Activated CD4-positive, alpha-beta T cell treated with anti-CD3 and anti-CD28 coated beads for 48 hours (primary cell): ENCODE measurements around the gene CX3CR1.

ENCODE experiments used
- DNase-seq: peaks from one replicate; pipeline ENCODE4 v3.0.0-alpha.2; 2020

CX3CR1 gene

DNA sequence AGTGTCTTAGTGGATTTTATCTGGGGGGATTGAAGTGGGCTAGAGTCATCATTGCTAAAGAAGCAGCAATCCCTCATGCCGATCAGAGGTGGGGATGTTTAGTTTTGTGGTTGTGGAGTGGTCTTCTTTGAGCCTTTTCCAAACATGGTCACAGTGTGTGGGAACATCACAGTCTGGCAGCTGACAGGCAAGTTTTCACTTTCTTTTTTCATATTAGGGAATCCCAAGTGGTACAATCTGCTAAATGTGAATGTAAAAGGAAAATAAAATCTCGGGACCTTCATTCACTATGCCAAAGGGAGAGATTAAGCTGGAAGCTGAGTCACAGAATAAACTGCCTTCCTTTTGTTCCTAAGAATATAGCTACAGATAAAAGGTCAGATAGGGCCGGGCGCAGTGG, 10.4 kb upstream of the CX3CR1 start:
- no peak for DNase-seq

DNA sequence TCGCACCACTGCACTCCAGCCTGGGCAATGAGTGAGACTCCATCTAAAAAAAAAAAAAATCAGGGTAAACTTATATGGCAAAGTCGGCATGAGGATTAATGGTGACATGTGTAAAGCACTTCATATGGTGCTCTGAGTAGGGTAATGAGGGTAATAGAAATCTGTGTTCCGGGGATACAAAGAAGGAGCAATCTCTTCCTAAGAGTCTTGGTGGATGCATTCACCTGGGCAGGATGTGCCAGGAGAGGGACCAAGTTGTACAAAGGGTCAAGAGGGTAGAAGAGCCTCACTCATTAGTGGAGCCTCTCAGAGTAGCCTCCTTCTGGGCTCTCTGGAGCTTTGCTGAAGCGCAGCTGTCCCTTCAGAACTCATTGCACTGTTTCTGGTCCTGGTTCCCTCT, 9.3 kb upstream of the CX3CR1 start:
- no peak for DNase-seq

DNA sequence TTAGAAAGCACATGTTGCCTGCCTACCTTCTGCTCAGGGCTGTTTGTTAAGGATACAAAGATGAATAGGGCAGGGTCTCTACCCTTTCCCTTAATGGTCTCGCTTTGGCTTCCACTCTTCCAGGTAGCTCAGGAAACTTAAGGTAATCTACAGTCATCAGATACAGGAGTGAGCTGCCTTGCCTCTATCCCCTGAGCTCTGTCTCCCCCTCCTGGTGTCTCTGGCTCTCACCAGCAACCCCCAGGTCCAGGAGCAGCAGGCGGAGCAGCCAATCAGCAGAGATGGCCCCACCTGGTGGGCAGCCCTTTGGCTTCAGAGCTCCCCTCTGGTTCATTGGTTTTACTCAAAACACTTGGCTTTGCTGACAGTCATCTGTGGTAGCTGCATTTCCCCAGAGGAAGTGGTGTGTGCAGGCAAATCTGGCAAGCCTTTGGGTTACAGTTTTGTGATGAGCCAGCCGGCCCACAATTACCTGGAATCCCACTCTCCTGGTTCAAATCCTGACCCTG, 8.5 kb upstream of the CX3CR1 start:
- DNase-seq: peak; percentile 88

DNA sequence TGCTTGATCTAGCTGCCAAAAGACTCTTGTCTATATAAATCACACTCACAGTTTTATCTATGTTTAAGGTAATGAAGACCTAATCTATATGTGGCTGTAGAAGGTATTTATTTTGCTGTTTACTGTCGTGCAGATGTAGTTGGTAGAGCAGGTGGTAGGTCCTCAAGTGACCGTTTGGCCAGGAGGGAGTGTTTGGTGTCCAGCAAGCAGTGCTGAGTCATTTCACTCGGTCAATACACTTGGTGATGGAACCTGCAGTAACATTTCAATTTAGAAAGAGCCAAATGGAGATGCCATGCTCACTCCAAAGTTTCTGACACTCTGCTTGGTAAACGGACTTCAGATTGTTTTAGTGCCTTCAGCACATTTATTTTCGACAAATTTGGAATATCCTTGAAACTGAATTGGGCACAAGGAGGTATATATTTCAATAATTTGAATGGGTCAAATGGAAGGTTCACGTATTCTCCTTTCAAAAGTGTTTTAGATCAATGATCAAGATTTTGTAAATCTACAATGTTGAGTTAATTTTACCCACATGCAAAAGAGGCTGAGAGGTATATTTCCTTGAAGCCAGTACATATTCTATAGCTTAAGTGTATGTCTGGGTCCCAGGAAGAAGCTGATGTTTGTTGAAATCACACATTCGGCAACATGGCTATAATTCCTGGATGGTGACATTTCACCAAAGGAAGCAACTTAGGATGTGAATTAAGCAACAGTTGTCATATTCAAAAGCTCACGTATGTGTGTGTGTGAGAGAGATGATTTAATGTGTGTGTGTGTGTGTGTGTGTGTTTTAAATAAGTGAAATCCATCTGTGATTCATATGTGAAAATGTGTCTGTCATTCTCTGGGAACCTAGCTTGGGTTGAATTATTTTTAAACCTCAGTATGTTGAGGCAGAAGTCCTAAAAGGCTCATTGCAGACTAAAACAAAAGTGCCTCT, 7.7 kb upstream of the CX3CR1 start:
- no peak for DNase-seq

DNA sequence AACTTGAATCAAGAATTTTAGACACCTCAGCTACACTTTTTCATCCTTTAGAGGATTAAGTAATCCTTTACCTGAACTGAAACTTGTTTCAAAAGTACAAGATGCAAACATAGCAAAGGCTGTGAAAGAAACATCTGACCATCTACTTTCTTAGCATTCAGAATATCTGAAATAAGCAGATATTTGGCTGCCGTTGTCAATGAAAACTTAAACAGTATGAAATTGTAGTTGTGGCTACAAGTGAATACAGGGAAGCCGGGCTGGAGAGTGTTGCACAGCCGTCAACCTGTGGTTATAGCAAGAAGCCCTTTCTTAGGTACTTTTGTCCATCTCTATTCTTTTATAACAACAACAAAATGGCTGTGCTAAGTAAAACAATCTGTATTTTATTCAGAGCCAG, 6.9 kb upstream of the CX3CR1 start:
- no peak for DNase-seq

DNA sequence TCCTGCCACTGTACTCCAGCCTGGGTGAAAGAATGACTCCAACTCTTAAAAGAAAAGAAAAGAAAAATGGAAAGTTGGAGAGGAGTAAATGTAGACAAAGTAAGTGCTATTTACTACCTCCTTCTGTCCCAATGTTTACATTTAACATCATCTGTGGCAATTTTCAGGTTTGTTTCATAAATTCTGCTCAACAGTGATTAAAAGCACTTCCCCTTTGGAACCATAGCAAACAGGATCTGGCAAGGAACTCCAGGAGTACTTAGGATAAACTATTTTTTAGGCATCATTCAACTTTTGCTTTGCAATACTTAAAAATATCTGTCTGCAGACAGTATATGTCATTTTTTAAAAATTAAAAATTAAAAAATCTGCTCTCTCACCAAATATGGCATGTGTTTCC, 5.5 kb upstream of the CX3CR1 start:
- DNase-seq: no peak

DNA sequence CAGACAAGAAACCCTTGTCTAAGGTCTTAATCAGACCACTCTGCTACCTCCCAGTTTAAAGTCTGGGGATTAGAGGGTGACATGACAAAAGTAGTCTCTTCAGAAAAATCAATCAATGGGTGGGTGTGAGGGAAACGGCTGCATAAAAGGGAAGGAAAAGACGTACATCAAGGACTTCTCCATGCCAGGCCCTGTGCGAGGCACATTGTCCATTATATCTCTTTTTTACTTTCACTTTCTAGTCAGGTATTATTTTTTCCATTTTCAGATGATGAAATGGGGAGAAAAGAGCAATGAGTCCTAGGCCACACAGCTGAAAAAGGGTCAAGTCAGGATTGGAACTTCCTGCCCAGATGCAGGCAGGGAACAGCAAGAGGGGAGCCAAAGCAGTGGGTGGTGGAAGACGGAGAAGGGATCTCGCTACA, 4.6 kb upstream of the CX3CR1 start:
- DNase-seq: no peak

DNA sequence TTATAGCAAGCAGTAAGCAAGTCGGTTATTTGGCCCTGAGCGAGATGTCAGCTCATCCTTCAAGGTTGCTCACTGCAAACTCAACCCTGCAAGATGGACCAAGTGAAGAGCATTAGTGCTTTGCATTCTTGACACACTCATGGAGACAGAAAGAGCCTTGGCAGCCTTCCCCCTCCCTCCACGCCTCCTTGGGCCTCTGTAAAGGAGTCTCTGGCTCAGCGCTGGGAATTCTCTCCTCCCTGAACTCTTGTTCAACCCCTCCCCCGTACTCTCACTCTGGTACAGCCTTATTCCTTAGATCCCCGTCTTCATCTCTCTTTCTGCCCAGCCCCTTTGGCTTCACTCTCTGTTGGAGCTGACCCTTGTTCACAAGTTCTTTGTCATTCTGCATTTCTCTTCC, 2.2 kb upstream of the CX3CR1 start:
- no peak for DNase-seq

DNA sequence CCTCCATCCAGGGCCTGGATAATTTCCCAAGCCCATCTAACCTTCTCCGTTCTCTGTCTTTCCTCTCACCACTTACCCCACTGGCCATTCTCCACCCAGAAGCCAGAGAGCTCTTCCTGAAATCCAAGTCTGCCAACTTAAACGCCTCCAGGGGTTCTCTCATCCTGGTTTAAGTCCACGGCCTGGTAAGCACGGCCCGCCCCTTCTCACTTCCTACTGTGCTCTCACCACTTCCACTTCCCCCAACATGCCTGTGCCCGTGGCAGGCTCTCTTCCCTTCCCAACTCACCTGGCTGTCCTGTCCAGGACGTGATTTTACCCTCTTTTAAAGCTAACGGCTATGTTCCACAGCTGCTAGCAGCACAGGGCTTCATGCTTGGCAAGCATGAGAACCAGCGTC, 1.7 kb upstream of the CX3CR1 start:
- no peak for DNase-seq

DNA sequence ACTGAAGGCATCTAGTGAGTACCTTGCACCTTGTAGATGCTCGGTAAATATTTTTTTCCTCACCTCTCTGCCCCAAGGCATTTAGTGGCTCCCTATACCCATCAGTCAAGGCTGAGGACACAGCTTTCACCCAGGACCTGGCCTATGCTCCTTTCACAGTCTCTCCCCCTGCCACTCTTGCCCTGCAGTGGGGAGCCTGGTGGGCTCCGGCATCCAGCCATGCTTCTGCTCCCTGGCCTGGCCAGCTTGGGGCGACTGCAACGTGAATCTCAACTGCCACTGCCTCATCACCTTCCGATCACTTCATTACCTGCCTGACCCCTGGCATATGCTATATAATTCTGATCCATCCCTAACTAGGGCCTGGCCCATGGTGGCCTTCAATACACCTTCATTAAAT, 735 bp upstream of the CX3CR1 start:
- DNase-seq: no peak

DNA sequence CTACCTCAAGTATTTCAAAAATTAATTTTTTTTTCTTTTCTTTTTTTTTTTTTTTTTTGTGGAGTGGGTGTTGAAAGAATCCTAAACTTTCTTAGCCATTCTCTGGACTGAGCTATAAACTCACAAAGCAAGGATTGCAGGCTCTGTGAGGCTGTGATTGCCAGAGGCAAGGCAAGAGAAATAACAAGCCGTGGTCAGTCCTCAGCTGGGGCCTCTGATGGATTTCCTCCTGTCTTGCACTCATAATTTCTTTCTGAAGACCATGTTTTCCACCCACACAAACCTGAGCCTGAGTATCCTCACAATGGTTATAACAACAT, 1.3 kb downstream of the CX3CR1 start:
- no peak for DNase-seq

DNA sequence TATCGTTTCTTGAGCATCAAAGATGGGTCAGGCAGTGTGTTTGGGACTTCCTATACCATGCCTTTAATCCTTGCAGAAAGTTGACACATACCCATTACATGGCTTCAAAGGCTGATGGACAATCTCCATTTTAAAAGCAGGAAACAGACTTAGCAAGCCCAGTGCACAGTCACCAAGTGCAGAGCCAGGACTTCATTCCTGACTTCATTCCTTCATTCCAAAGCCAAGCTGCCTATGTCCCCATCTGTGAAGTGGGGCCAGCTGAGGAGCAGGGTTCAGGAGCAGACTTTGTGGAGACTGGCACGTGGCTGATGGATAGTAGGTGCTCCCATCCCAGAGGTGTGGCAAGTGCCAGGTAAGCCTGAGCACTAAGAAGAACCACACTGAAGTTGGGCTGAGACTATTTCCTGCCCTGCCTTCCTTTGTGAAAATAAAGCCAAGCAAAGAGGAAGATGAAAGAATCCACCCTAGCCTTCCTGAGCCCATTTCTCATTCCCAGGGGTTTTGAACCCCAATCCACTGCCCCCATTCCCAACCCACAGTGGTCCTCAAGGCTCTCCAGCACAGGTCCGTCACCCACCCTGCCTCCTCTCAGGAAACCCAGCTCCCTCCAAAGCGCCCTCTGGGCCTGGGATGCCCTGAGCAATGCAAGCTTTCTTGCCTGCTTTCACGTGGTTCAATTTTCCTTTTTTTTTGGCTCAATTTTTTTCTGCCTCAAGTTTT, 1.8 kb downstream of the CX3CR1 start:
- no peak for DNase-seq

DNA sequence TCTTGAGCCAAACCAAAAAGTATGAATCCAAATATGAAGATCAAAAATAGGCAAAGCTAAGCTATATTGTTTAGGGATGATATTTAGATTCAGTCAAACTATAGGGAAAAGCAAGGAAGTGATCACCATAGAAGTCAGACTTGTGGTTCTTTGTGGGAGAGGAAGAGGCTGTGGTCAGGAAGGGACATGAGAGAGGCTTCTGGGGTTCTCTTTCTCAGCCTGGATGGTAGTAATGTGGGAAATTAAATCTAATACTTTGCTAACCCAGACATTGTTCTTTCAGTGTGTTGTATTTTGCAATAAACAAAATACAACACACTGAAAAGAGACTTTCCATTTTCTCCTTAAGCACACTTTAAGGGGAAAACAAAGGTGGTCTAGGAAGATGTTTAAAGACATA, 3.1 kb downstream of the CX3CR1 start:
- DNase-seq: no peak

DNA sequence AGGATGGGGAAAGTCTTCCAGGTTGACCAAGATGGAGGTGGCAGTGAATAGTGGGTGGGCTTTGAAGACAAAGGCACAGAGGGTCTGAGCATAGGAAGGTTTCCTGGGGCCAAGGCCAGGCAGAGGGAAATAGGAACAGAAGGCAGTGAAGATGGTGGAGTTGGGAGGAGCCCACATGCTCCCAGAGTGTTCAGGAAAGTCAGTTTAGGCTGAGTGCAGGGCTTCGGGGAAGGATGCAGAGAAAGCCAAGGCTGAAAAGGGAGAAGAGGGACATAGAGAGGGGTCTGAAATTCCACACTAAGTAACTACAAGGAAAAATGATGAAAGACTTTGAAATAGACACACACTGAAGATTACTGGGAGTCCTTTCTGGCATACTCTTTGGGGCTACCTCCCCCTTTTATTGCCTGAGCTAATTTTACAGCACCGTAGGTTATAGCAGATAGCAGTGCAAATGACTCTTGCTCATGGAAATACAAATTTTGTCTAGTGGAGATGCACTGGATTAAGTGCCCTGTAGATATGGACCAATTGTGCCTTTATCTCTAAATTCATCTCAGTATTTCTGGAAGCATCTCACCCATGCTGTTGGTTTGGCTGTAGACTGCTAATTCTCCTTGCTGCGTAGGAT, 3.8 kb downstream of the CX3CR1 start:
- DNase-seq: no peak

DNA sequence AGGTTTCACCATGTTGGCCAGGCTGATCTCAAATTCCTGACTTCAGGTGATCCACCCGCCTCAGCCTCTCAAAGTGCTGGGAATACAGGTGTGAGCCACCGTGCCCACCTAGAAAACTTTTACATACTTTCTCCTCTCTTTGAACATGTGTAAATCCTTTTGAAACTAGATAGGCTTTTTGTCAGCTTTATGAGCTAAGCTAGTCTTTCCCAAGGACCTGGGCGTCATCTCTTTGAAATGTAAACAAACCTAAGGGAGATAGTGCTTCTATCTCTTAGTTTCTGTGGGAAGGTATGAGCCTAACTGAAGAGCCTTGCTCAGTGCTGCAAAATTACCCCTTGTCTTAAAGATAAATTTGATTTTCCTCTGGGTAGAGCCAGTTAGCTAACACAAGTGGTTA, 4.8 kb downstream of the CX3CR1 start:
- no peak for DNase-seq

DNA sequence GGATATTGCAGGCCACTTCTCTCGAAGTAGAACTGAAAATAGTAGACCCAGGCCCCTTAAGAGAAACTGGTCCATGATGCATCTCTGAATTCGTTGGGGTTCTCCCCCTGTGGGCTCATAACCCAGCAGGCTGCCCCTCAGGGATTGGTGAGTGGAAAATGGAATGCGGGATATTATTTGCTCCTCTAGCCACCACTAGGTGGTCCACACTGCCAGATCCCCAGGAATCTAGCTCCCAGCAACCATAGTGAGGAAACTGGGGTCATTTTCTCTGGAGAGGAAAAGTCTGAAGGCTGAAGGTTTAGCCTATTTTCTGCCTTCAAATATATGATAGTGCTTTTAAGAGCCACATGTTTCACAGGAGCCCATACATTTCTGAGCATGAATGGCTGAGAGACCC, 6.7 kb downstream of the CX3CR1 start:
- DNase-seq: no peak

DNA sequence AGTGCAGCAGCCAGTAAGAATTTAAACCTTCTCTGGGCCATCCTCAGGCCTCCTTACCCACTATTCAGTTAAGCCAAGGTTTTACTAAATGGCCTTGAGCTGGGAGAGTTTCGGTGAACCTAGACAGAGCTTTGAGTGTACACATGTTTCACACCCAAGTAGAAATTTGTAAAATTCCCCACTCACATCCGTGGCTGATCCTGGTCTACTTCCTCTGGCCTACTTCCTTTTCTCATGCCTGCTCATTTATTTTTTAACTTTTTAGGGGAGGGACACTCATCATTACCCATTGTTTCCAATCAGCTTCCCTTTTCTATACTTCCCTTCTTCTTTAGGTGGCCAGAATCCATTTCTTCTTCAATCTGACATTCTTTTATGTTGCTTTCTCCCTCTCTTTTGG, 7.6 kb downstream of the CX3CR1 start:
- DNase-seq: no peak

DNA sequence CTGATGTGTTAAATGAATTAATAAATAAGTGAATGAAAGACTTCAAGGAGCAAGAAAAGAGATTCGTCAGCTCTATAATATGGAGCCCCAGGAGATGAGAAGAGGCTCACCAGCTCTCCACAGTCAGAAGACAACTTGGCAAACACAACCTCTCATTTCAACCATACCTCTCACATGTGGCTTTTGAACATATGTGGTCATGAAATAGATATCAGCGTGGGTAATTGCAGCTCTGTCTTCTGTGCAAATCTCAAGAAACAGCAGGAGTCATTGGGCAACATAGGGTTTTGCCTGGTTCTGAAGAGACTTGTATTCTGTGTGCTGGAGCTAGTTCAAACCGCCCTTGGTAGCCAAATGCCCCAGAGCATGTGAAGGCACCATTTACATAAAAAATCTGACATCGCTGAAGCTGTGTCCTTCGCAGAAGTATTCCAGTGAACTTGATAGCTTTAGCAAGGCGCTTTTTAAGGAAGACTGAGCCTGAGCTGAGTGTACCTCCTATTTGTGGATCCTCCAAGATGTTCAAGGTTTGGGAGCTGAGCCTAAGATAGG, 8.4 kb downstream of the CX3CR1 start:
- DNase-seq: no peak

DNA sequence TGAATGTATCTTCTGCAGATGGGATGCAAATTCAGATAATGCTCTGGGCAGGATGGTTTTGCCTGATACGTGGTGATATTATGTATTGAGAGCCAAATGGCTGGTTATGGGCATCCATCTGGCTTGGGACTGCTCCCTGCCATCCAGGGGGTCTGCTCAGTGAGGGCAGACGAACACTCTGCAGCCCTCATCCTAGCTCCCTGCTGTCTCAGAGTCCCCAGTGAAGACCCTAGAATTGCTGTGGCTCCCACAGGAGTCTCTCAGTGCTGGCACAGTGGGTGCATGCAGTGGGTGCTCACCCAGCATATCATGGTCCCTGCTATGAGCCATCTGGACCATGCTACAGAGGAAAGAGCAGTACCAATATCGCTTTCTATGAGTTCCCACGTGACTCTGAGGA, 10.3 kb downstream of the CX3CR1 start:
- no peak for DNase-seq

DNA sequence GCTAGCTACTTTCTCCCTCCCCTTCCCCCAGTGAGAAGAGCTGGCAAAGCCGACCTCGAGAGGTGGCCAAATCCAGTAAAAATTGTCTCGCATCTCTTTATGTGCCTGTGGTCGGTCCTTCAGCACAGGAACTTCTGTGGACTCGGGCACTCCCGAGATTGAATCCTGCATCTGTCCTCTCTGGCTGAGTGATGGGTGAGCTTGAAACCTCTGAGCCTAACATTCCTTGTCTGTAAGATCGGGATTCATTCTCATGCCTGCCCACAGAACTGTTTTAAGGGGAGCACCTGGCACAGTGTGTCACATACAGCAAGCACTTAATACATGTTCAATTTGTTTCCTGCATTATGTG, 11.3 kb downstream of the CX3CR1 start:
- DNase-seq: no peak

DNA sequence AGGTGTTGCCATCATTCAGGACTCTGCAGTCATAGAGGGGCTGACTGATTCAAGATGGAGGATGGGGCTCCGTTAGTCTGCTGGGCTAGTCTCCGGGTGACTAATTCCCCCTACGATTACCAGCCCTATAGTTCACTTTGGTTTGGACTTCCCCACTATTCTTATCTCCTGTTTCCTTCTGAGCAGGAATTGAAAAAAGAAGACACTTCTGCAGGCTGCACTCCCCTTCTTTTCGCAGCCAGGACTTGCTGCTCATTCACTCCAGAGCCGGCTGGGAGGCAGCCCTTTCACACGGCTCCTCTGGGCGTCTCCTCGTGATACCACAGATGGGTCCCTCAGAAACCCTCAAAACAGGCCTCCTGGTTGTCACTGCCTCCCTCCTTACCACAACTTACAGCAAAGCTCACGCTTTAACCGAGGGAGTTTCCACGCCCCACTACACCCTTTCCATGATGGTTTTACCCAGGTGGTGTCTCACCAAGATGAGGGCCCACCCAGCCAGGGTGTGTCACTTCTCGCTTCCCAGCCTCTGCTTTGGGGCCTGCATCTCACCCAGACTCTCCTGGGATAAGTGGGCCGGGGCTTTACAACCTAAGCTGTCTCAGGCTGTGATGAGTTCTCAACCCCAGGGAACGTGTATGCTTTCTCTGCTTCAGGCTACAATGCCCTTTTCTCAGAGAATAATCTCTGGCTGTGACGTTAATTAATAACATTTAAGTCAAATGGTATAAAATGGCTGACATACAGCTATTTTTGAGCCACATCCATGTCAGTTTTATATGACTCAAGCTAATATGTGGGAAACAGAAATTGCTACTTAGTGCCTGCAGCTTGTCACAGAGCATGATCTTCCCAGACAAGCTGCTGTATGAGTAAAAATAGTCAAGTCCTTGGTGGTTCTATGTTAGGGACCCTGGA, 11.9 kb downstream of the CX3CR1 start:
- peak; percentile 83 for DNase-seq

DNA sequence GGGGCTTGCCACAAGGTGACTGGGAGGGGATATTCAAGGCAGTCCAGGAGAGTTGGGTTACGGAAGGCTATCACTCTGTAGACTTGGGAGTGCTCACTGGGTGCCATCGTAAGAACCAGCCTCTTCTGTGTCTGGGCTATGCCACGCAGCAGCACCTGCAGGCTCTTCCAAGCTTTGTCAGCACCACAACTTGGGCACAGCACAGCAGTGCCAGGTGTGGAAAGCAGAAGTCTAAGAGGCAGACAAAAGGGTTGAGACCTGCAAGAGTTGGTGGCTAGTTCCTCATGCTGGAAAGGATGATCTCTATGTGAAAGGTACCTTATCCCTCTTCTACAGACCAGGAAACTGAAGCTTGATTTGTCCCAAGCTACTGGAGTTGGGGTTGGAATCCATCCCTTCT, 15.8 kb downstream of the CX3CR1 start:
- DNase-seq: no peak

DNA sequence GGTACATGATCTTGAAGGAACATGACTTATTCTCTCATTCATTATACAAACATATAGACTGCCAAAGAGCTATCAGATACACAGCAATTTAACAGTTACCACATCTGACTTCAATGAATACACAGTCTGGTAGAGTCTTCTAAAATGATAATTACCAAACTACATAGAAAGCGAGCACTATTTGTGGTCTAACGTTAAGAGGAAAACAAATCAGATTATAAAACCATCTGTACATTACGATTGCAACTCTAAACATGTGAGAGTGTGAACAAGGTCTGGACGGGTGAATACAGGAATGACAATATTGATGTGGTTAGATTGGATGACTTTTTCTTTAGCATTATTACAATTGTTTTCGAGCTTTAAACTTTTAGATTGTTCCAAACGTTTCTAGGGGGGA, 16.3 kb downstream of the CX3CR1 start:
- DNase-seq: no peak
